CD4-positive, alpha-beta T cell treated with Interleukin-15 for 4 hours (primary cell): ENCODE data around the gene C11orf87.

Experiments
- DNase-seq: peaks from one replicate; pipeline ENCODE4 v3.0.0-alpha.2; 2020; ENCODE audit warnings: low spot score

The C11orf87 gene

GRCh38 chr11:109421981-109422869 is at the start of gene C11orf87:
Gene C11orf87, plus strand, starts transcription at chr11:109422190. Its CDS starts 1,444 bp downstream, at chr11:109423634.
- DNase-seq = no peak

- no peak for DNase-seq
Observed at GRCh38 chr11:109374032-109374431, 48.0 kb upstream of the C11orf87 start.

DNA sequence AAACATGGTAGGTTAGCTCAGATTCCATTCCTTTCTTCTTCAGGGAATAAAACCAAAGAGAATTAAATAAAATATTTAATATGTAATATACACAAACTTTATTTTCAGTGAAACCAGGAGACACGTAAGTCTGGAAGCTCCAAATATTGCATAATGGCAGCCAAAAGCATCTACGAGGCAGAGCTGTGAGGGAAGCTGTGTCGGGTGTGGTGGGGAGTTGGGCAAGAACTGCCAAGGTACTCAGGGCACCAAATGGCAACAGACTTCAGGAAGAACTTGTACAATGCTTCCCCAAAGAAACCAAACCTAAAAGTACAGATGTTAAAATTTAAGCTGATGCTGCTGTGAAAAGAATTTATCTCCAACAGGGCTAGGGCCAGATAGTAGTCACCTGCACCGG is 47.5 kb upstream of the C11orf87 start:
- DNase-seq = no peak

GRCh38 chr11:109377039-109377742 is 44.8 kb upstream of the C11orf87 start:
- DNase-seq = no peak

- DNase-seq = no peak
Observed at GRCh38 chr11:109378034-109378433, 44.0 kb upstream of the C11orf87 start.

DNA sequence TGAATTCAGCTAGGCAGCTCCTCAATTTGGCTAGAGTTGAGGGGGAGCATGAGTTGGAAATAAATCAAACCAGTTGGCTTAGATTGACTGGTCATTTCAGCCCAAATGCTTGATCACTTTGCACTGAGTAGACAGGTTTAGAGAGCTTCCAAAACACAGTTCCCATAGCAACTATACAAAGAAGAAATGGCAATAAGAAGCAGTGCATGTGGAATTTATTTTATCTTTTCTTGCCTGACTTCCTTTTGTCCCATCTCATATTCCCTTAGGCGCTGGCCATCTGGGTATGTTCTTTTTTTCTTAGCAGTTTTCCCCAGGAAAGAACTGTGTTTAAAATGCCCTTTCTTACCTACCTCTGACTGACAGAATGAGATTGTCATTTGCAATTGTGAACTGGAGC is 38.7 kb upstream of the C11orf87 start:
- no peak for DNase-seq

- no peak for DNase-seq
Observed at GRCh38 chr11:109384873-109385272, 37.1 kb upstream of the C11orf87 start.

DNA sequence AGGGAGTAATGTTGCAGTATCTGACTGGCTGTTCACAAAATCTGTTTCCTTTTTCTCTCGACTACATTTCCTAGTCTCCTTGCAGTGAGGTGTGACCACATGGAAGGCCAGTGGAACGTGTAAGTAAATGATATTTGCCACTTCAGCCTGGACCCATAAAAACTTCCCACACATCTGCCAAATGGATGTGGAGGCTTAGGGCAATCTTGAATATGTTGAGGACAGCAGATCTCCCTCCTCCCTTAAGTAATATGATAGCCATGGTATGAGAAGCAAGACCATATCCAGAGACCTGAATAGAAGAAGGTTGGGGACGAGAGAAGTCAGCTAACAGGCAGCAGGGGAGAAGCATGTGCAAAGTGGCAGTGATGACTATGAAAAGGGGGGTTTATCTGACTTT is 33.0 kb upstream of the C11orf87 start:
- no peak for DNase-seq

DNA sequence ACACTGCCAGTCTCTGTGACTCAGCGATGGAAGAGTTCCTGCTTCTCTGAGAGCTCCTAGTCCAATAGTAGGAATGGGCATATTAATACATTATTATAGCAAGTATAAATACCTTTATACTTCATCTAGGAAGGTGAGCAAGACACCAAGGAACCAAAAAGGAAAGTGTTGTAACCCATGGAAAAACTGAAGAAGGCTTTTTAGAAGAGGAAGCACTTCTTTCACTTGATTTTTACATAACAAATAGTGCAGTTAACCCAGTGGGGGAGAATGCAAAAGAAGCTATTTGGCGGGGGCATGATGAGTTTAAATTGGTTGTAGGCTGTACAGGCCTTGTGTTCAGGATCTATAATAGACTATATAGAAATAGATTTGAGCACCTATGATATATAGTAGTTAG is 31.2 kb upstream of the C11orf87 start:
- DNase-seq = no peak

GRCh38 chr11:109401545-109401944 is 20.4 kb upstream of the C11orf87 start:
- no peak for DNase-seq

- DNase-seq = no peak
Observed at GRCh38 chr11:109405671-109406070, 16.3 kb upstream of the C11orf87 start.

GRCh38 chr11:109416601-109417000 is 5.4 kb upstream of the C11orf87 start:
- DNase-seq = no peak

DNA sequence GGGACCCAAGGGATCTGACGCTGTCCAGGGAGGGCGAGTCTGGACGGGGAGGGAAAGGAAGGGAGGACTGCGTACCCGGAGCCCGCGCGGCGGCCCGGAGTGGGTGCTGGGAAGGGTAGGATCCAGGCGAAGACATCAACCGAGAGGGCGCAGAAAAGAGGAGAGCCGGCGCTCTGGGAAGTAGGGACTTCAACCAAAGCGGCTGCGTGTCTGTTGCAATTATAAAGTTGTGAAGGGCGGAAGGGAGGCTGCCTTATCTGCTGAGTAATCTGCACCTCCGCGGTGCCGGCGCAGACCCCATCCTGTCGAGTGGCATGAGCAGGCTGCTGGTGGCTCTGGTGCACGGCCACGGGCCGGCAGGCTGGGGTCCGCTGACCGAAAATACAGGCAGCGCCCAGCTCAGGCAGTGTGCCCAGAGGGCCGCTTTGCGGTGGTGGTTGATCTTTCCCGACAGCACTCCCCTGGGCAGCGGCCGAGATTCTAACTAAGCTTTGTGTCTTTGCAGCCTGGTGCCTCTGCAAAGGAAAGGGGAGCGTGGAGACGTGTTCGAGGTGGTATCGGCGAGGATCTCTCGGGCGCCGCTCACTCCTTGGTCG is 978 bp downstream of the C11orf87 start:
- DNase-seq = no peak

DNA sequence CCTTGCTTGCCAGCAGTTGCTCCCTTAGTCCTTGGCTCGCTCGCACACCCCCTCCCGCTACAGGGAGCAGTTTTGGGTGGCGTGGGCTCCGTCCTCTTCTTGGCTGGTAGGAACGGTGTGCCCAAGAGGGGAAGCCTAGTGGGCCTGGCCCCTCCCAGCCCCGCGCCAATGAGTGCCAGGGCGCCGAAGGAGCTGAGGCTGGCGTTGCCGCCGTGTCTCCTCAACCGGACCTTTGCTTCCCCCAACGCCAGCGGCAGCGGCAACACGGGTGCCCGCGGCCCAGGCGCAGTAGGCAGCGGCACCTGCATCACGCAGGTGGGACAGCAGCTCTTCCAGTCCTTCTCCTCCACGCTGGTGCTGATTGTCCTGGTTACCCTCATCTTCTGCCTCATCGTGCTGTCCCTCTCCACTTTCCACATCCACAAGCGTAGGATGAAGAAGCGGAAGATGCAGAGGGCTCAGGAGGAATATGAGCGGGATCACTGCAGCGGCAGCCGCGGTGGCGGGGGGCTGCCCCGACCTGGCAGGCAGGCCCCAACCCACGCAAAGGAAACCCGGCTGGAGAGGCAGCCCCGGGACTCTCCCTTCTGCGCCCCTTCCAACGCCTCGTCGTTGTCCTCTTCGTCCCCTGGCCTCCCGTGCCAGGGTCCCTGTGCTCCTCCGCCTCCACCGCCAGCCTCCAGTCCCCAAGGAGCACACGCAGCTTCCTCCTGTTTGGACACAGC is 1.6 kb downstream of the C11orf87 start:
- DNase-seq = no peak

GRCh38 chr11:109424901-109425300 is 2.9 kb downstream of the C11orf87 start:
- DNase-seq = no peak

DNA sequence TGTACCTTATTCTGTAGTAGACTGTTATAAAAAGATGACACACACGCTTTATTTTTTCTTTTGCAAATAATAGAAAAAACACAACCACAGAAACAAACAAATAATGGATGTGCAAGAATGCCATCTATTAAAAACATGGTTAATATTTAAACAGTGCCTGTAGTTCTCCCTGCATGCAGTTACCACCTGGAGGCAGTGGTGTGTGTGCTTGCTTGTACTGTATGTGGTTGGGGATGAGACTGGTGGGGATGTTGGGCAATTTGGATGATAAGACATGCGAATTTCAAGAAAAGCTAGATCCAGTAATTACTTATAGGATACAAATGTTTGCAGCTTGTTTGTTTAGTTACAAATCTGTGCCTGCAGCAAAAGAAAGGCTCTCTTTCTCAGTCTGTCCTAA is 3.6 kb downstream of the C11orf87 start:
- DNase-seq = no peak

- no peak for DNase-seq
Observed at GRCh38 chr11:109426442-109427240, 4.7 kb downstream of the C11orf87 start.

GRCh38 chr11:109432105-109432504 is 10.1 kb downstream of the C11orf87 start:
- no peak for DNase-seq

DNA sequence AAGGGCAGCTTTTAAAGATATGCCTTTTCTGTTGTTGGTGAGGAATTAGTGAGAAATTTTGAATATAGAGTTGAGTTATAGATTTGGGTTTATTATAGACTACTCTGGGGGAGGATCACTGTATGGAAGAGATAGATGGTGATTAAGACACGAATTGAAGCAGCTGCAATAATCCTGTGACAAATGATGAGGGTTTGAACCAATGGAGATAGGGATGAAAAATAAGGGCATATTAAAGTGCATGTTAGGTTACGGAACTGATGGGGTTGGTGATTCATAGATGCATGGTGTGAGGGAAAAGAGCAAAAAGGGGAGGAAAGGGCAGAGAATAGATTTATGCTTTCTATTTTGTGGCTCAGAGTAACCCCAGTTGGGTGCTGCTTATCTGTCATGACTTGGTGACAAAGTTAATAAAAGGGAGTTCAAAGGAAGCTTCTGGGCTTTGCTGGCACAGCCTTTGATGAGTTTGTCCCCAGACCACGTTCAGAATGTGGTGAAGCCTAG is 11.8 kb downstream of the C11orf87 start:
- DNase-seq = no peak

DNA sequence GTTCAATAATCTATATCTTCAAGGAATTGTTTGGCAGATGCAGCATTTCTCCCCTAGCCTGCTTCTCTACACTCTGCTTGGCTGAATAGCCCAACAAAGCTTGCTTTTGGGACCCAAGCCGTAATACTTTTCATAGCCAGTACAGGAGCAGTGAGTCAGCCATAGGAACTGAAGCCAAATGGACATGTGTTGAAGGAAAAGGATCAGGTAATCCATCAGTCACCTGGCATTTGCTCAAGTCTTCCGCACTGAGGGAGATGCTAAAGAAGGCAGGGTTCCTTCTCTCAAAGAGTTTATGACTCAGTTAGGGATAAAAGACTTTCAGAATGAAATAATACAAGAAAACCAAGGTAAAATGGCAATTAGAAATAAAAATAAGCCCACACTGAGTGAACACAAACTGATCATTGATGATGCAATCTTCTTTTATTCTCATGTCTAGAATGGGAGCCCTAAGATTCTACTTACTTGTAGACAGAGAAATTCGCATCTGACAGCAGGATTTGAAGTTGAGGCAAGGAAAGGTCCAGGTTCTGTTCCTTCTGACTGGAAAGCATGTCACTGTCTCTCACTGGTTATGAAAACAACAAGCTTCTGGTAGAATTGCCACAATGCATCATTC is 13.2 kb downstream of the C11orf87 start:
- no peak for DNase-seq

- no peak for DNase-seq
Observed at GRCh38 chr11:109439684-109440083, 17.7 kb downstream of the C11orf87 start.
